PC-3 (cell line): Measurements from ENCODE around the gene TCF7.

ENCODE experiments used
- EZH2 ChIP-seq: fragments of 300-600 bp; sonication (generic); IDR thresholded peaks from one replicate; pipeline ENCODE4 v1.6.1; 2017; ENCODE audit warnings: antibody characterized with exemption, mild to moderate bottlenecking, low read length; ENCODE audit not compliant: unreplicated experiment
- EZH2phosphoT487 ChIP-seq: fragments of 300-600 bp; sonication (generic); IDR thresholded peaks from 2 replicates; pipeline ENCODE4 v1.6.1; 2018; ENCODE audit warnings: mild to moderate bottlenecking, antibody characterized with exemption, low read length, borderline replicate concordance
- TF ChIP-seq, protein P1 (sequence below): fragments of 300-600 bp; sonication (generic); conservative IDR thresholded peaks from 2 replicates; pipeline ENCODE4 v1.5.1; 2017; ENCODE audit warnings: antibody characterized with exemption, low read depth, mild to moderate bottlenecking, low read length

DNA sequence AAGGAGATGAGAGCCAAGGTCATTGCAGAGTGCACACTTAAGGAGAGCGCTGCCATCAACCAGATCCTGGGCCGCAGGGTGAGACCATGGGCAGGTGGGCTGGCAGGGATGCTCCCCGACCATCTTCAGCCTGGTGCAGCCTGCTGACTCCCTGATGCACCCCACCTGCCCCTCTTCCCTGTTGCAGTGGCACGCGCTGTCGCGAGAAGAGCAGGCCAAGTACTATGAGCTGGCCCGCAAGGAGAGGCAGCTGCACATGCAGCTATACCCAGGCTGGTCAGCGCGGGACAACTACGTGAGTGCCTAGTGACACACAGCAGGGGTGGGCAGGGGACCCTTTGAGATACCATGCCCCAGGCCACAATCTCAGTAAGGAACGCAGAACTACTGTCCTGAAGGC, 28.3 kb downstream of the TCF7 start:
- no peak for TF ChIP-seq EZH2
- TF ChIP-seq, protein P1, sequence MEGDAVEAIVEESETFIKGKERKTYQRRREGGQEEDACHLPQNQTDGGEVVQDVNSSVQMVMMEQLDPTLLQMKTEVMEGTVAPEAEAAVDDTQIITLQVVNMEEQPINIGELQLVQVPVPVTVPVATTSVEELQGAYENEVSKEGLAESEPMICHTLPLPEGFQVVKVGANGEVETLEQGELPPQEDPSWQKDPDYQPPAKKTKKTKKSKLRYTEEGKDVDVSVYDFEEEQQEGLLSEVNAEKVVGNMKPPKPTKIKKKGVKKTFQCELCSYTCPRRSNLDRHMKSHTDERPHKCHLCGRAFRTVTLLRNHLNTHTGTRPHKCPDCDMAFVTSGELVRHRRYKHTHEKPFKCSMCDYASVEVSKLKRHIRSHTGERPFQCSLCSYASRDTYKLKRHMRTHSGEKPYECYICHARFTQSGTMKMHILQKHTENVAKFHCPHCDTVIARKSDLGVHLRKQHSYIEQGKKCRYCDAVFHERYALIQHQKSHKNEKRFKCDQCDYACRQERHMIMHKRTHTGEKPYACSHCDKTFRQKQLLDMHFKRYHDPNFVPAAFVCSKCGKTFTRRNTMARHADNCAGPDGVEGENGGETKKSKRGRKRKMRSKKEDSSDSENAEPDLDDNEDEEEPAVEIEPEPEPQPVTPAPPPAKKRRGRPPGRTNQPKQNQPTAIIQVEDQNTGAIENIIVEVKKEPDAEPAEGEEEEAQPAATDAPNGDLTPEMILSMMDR, result no peak
- no peak for TF ChIP-seq EZH2phosphoT487
